ES-I3 (cell line): ENCODE data around the gene STARD10.
"Not testable (repeated sequence)": the region's sequence is repeated elsewhere in the genome, so short reads cannot be mapped to it uniquely, and the experiment has no call there.

Experiments
- H3K36me3 ChIP-seq: 2 replicates; pipeline ENCODE4 v1.6.1; 2013; ENCODE audit warnings: mild to moderate bottlenecking, low read length, control low read depth, moderate library complexity; ENCODE audit not compliant: insufficient read depth
- H3K4me1 ChIP-seq: 2 replicates; pipeline ENCODE4 v1.6.1; 2013; ENCODE audit warnings: mild to moderate bottlenecking, control low read depth, low read length; ENCODE audit not compliant: insufficient read depth
- H3K9ac ChIP-seq: 2 replicates; pipeline ENCODE4 v1.6.1; 2013; ENCODE audit warnings: low read depth, mild to moderate bottlenecking, low read length, moderate library complexity
- H3K9me3 ChIP-seq: 2 replicates; pipeline ENCODE4 v1.6.1; 2013; ENCODE audit warnings: mild to moderate bottlenecking, low read length, moderate library complexity; ENCODE audit not compliant: control insufficient read depth, insufficient read depth

STARD10 gene

GRCh38 chr11:72806378-72806777, 12.5 kb upstream of the STARD10 start:
- not testable (repeated sequence) for H3K9me3 ChIP-seq, H3K36me3 ChIP-seq

DNA sequence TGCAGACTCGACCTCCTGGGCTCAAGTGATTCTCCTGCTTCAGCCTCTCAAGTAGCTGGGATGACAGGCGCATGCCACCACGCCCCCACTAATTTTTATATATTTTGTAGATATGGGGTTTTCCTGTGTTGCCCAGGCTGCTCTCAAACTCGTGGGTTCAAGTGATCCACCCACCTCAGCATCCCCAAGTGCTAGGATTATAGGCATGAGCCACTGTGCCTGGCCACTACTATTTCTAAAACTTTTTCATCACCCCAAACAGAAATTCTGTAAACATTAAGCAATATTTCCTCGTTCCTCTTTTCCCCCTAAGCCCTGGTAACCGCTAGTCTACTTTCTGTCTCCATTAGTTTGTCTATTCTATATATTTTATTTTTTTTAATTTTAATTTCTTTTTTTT, 11.4 kb upstream of the STARD10 start:
- H3K36me3 ChIP-seq: no peaks in the 10 kb centered on the region
- no peak overlapping the region for H3K9ac ChIP-seq
- no peaks in the 10 kb centered on the region for H3K9me3 ChIP-seq
- H3K4me1 ChIP-seq: no peaks in the 10 kb centered on the region

More at GRCh38 chr11:72806378-72806777, 12.5 kb upstream of the STARD10 start:
- H3K9ac ChIP-seq, H3K4me1 ChIP-seq: not testable (repeated sequence)

DNA sequence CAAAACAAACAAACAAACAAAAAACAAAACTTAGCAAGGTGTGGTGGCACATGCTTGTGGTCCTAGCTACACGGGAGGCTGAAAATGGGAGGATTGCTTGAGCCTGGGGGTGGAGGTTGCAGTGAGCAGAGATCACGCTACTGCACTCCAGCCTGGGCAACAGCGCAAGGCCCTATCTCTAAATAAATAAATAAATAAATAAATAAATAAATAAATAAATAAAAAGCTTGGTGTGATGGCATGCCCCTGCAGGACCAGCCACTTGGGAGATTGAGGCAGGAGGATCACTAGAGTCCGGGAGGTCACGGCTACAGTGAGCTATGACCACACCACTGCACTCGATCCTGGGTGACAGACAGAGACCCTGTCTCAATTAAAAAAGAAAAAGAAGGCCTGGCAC, 9.0 kb upstream of the STARD10 start:
- H3K9me3 ChIP-seq: no peaks in the 10 kb centered on the region
- H3K36me3 ChIP-seq: no peaks in the 10 kb centered on the region
- peaks cover 4% of the 10 kb centered on the region for H3K4me1 ChIP-seq
- no peak overlapping the region for H3K9ac ChIP-seq

GRCh38 chr11:72799441-72799840, 5.6 kb upstream of the STARD10 start:
- H3K36me3 ChIP-seq: no peaks in the 10 kb centered on the region
- no peak overlapping the region for H3K9ac ChIP-seq
- peaks cover 6% of the 10 kb centered on the region for H3K4me1 ChIP-seq
- no peaks in the 10 kb centered on the region for H3K9me3 ChIP-seq

GRCh38 chr11:72798361-72798760, 4.5 kb upstream of the STARD10 start:
- Histone ChIP-seq H3K9me3 (no peaks in the 10 kb centered on the region), H3K36me3 (no peaks in the 10 kb centered on the region), H3K9ac (no peak overlapping the region), H3K4me1 (peaks cover 6% of the 10 kb centered on the region)

DNA sequence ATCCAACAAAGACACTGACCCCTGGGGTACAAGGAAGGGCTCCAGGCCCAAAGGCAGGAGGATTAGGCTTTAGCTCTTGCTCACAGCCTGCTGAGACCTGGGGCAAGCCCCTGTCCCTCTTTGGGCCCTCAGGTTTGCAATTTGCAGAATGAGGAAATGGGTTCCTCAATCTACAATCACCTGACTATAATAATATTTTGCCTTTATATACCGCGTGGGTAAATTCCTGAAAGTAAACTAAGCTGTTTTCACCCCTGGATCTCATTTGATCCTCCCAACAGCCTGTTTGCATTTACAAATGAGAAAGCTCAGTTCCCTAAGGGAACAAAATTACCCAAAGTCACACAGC, 797 bp downstream of the STARD10 start:
- no peaks in the 10 kb centered on the region for H3K9me3 ChIP-seq
- H3K36me3 ChIP-seq: no peaks in the 10 kb centered on the region
- H3K9ac ChIP-seq: peak overlapping the region; percentile 11; the same call in 1 of the 2 replicates
- H3K4me1 ChIP-seq: peaks cover 20% of the 10 kb centered on the region

DNA sequence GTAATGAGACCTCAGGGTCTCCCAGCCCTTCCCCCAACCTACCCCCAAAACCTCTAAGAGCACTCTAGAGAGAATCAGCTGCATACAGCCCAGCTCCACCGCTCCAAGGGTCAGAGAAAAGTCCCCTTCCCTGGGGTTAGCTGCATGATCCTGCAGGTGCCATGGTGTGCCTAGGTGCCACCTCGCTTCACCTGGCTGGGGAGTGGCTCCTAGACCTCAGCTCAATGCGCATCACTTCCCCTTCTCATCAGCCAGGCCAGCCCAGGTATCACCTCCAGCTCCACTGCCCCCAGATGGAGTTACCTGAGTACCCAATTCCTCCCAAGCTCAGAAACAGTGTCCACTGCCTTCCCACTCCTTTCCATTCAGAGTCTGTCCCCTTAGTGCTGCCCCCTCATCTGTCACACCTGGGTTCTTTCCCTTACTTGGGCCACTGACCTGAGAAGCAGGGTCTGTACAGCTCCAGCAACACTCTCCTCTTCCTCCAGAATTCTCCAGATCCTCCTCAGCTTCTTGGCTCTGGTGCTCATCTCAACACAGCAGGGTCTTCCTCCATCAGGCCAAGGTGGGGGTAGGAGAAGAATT, 1.3 kb downstream of the STARD10 start:
- H3K36me3 ChIP-seq: no peaks in the 10 kb centered on the region
- H3K9me3 ChIP-seq: no peaks in the 10 kb centered on the region
- H3K4me1 ChIP-seq: peaks cover 16% of the 10 kb centered on the region
- H3K9ac ChIP-seq: no peak overlapping the region

DNA sequence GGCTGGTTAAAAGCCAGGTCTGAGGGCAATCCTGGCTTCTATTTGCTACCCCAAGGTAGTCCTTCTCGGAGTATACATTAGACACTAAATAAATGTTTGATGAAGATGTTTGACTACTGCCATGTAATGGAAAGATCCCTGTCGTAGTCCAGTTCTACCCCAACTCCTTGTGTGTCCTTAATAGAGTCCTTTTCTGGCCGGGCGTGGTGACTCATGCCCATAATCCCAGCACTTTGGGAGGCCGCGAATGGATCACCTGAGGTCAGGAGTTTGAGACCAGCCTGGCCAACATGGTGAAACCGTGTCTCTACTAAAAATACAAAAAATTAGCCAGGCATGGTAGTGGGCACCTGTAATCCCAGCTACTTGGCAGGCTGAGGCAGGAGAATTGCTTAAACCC, 2.6 kb downstream of the STARD10 start:
- H3K4me1 ChIP-seq: peaks cover 21% of the 10 kb centered on the region
- not testable (repeated sequence) for H3K36me3 ChIP-seq, H3K9ac ChIP-seq, H3K9me3 ChIP-seq

DNA sequence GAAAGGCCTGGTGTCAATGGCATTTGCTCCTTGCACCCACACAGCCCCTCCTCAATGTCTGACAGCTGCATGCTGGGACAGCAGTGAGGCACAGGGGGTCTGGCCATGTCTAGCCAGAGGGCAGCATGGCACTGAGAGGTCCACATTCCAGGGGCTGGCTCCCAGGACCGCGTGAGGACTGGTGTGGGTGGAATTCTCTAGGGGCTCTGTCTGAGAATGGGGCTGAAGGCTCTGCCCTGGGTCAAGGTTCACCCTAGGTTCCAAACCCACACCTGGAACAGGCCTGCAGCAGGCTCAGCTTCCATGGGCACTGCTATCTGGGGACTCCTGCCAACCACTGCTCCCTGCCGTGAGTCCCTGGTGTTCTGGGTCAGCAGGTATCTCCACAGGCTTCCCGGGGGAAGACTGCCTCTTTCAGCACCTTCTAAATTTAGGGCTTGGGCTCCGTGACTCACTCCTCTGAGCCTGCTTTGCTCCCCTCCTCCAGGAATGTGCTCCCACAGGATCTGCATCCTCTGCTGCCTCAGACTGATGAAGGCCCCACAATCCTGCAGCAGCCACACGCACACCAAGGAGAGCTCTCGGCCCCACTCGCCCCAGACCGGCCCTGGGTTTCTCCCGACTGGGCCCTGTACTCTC, 4.2 kb downstream of the STARD10 start:
- no peaks in the 10 kb centered on the region for H3K36me3 ChIP-seq
- peaks cover 21% of the 10 kb centered on the region for H3K4me1 ChIP-seq
- H3K9me3 ChIP-seq: no peaks in the 10 kb centered on the region
- no peak overlapping the region for H3K9ac ChIP-seq

DNA sequence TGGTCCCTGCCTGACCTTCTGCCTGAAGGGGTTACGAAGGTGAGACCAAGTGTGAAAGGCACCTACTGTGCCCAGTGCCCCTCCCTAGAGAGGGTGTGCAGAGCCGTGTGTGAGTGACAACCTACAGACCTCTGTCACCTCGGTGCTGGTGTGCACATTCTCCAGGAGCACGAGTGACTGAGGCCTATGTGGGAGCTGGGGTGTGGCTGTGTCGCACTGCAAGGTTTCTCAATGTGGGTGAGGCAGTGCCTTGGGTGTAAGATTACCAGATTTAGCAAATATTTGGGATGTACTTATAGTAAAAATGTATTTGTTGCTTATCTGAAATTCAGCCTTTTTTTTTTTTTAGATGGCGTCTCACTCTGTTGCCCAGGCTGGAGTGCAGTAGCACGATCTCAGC, 5.6 kb downstream of the STARD10 start:
- H3K9ac ChIP-seq: no peak overlapping the region
- H3K9me3 ChIP-seq: no peaks in the 10 kb centered on the region
- no peaks in the 10 kb centered on the region for H3K36me3 ChIP-seq
- peaks cover 20% of the 10 kb centered on the region for H3K4me1 ChIP-seq

DNA sequence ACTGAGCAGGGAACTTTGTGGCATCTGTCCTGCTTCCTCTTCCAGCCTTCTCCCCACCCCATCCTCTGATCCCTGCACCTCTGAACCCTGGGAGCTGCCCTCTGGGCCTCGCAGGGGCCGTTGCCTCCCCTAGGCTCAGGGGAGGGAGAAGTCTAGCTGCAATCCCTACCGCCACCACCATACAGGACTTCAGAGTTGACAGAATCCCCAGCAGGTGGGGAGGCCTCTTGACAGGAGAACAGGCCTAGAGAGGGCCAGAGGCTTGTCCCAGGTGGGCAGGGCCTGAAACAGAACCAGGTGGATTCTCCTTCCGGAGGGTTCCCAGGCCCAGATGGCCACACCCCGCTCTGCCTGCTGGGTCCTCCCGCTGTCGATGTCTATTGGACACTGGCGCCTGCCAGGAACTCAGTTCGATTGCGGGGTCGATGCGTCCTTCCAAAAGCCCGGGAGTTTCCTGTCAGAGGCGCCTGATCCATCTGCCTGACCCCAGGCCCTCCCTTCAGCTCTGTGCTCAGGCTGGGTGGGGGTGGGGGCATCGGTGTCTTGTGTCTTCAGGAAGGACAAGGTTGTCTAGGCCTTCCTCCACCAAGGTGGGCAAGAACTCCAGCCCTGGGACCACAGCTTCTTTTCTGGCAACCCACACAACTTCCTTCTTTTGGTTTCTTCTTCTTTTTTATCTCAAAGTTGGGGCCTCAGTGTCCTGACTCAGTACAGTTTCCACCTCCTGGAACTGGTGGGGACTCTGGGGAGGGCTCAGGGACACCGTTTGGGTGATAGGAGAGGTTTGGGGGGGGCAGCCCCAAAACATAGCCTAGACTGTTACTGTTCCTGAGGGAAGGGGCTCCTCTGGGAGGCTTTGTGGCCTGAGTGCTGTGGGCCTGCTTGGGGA, 6.4 kb downstream of the STARD10 start:
- Histone ChIP-seq H3K4me1 (peaks cover 12% of the 10 kb centered on the region), H3K9ac (no peak overlapping the region; the same call in 1 of the 2 replicates), H3K36me3 (no peaks in the 10 kb centered on the region), H3K9me3 (no peaks in the 10 kb centered on the region)

DNA sequence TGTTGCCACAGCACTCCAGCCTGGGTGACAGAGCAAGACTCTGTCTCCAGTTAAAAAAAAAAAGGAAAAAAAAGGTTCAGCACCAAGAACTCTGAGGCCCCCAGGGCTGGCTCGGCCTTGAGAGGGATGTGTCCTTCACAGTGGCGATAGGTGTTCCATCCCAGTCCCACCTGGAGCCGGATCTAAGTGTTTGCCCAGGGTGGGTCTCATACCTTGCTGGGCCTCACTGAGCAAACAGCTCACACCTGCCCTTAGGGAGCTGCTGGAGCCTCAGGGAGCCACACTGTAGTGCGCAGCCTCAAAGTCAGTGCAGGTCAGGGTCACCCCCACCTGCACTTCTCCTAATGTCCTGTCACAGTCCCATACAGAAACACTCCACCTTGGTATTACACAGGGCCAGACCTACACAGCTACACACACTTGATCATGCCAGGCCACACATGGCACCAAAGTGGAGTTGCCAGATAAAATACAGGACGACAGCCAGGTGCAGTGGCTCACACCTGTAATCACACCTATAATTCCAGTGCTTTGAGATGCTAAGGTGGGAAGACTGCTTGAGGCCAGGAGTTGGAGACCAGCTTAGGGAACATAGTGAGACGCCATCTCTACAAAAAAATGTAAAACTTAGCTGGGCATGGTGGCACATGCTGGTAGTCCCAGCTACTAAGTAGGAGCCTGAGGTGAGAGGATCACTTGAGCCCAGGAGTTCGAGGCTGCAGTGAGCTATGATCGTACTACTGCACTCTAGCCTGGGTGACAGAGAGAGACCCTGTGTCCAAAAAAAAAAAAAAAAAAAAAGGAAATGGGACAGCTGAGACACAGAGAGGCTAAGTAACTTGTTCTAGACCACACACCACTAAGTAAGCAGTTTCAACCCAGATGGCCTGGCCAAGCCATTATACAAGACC, 7.3 kb downstream of the STARD10 start:
- no peaks in the 10 kb centered on the region for H3K36me3 ChIP-seq
- H3K4me1 ChIP-seq: peaks cover 11% of the 10 kb centered on the region; the same call in 1 of the 2 replicates
- no peak overlapping the region; the same call in 1 of the 2 replicates for H3K9ac ChIP-seq
- no peaks in the 10 kb centered on the region for H3K9me3 ChIP-seq

DNA sequence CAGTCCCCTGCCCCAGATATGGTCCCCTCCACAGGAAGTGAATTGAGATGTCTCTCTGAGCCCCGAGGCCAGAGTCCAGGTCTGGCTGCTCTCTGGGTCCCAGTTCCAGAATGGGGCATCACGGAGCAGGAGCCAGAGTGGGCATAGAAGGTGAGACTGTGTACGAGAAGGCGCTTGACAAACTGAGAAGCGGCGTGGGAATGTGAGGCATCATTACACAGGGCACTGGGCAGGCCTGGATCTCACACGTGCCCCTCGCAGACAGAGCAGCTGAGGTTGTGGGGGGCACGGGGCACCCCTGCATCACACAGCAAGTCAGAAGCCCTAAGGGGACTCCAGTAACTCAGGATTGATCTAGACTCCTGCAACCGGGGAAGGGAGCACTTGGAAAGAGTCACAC, 9.2 kb downstream of the STARD10 start:
- Histone ChIP-seq H3K4me1 (peaks cover 7% of the 10 kb centered on the region; the same call in 1 of the 2 replicates), H3K9me3 (no peaks in the 10 kb centered on the region), H3K36me3 (no peaks in the 10 kb centered on the region), H3K9ac (no peak overlapping the region)
